ENCODE data around the gene TFCP2L1.

The TFCP2L1 gene

DNA sequence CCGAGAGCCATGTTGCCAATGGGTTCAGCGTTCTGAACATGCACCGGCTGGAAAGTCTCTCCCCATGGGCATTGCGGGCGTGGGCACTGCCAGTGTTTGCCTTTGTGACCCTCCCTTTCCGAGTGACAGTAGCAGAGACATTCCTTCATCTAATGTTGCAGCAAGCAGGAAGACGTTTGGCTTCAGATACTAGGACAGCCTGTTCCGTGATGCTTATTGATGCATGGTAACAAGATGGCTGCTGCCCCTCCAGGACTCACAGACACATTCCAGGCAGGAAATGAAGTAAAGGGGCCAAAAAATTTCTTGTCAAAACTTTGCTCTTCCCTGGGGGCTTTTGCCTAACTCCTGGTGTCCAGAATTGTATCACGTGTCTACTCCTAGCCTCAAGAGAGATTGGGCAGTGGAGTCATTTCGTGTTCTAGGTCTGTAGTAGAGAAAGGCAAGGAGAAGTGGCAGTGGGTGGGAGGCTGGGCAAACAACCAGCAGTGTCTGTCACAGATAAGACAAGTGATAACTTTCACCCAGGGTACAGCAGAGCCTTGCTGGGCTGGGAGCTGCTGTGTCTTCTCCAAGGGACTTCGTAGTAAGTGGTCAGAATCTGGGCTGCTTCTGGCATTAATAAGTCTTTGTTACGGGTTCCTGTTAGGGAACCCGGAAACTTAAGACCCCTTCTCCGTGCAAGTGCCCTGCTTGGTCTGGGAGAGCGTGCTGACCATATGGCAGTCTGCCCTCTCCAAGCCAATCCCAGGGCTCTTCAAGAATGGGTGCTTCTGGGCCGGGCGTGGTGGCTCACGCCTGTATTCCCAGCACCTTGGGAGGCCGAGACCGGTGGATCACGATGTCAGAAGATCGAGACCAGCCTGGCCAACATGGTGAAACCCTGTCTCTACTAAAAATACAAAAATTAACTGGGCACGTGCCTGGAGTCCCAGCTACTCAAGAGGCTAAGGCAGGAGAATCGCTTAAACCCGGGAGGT lies 93.5 kb downstream of the TFCP2L1 start:
- H3K4me1 Mint-ChIP-seq = no peaks in the 10 kb centered on the region
- DNase-seq (ENCODE audit: low spot score in 2 of 2) = no peak
- no peaks in the 10 kb centered on the region for H3K9me3 Mint-ChIP-seq
- H3K27me3 Mint-ChIP-seq = peaks cover 5% of the 10 kb centered on the region
- H3K36me3 Mint-ChIP-seq = no peaks in the 10 kb centered on the region
- ATAC-seq (ENCODE audit: low read depth) = no peak
- no peak overlapping the region for H3K27ac Mint-ChIP-seq
- no peak overlapping the region for H3K4me3 Mint-ChIP-seq

DNA sequence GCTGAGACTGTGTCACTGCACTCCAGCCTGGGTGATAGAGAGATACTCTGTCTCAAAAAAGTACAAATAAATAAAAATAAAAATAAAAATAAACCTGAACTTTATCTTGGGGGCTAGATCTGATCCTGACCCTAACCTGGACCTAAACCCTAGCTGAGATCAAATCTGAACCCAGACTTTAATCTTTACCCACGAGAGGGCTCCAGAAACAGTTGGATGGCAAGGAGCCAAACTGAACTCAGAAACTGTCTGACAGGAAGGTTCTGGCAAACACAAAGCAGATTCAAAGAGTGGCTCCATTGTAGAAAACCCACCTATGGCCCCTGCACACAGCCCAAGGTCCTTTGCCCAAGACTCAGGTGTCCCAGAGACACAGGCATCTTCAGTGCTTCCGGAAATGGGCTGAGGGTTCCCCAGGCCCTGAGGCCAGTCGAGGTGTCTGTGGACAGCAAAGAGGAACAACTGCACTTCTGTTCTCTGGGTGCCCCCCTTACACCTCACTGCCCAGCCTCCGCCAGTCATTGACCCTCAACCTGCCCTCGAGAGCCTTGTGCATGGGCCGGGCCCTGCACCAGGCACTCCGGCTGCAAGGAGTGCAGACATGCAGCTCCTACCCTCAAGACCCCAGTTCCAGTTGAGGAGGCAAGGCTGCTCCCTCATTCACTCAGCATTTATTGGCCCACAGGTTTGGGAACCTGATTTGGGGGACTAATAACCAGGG lies 95.2 kb downstream of the TFCP2L1 start:
- no peaks in the 10 kb centered on the region for H3K36me3 Mint-ChIP-seq
- H3K27me3 Mint-ChIP-seq = peaks cover 5% of the 10 kb centered on the region
- H3K4me3 Mint-ChIP-seq = no peak overlapping the region
- H3K4me1 Mint-ChIP-seq = no peaks in the 10 kb centered on the region
- no peak for DNase-seq (ENCODE audit: low spot score in 2 of 2)
- H3K27ac Mint-ChIP-seq = no peak overlapping the region
- H3K9me3 Mint-ChIP-seq = no peaks in the 10 kb centered on the region
- ATAC-seq (ENCODE audit: low read depth) = no peak

DNA sequence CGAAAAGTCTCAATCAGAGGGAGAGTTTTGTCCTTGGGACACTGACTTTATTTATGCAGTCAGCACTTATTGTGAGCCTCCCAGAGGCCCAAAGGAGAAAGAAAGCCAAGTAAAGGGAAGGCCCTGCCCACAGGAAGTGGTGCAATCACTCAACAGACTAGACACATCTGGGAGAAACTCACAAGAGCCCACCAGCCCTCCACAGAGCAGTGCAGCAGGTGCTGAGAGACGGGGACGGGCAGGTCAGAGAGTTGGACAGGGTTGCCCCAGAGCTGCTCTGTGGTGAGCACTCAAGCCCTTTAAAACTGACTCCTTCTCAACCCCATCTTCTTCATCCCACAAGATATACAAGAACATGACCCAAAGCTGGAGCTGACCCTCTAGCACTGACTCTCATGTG lies 96.0 kb downstream of the TFCP2L1 start:
- Mint-ChIP-seq H3K9me3 (no peaks in the 10 kb centered on the region), H3K4me3 (no peak overlapping the region), H3K36me3 (no peaks in the 10 kb centered on the region), H3K27me3 (peaks cover 5% of the 10 kb centered on the region), H3K4me1 (no peaks in the 10 kb centered on the region), H3K27ac (no peak overlapping the region)
- DNase-seq (ENCODE audit: low spot score in 2 of 2) (no peak), ATAC-seq (ENCODE audit: low read depth) (no peak)

DNA sequence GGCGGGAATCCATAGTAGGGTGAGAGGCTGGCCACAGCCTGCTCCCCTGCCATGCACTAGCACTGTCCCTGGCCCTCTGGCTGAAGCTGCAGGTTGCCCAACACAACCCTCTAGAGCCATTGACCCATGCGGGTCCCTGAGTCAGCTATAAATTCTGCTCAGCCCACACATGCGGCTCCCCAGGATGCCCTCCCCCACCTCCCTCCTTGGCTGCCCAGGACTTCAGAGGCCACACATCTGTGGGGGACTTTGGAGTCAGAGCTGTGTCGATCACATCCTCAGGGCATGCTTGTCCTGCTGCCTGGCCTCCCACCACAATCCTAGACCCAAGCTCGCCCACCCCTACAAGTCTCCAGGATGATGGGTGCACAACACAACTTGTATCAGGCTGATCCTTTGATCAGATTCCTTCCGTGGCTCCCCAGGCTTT lies 97.0 kb downstream of the TFCP2L1 start:
- H3K36me3 Mint-ChIP-seq = no peaks in the 10 kb centered on the region
- H3K4me3 Mint-ChIP-seq = no peak overlapping the region
- H3K9me3 Mint-ChIP-seq = no peaks in the 10 kb centered on the region
- H3K27me3 Mint-ChIP-seq = peaks cover 5% of the 10 kb centered on the region
- no peak for ATAC-seq (ENCODE audit: low read depth)
- H3K27ac Mint-ChIP-seq = no peak overlapping the region
- no peaks in the 10 kb centered on the region for H3K4me1 Mint-ChIP-seq
- DNase-seq (ENCODE audit: low spot score in 2 of 2) = no peak

GRCh38 chr2:121187351-121187981 lies 97.5 kb downstream of the TFCP2L1 start:
- no peak overlapping the region for H3K4me3 Mint-ChIP-seq
- DNase-seq (ENCODE audit: low spot score in 2 of 2) (no peak), ATAC-seq (ENCODE audit: low read depth) (no peak)
- peaks cover 5% of the 10 kb centered on the region for H3K27me3 Mint-ChIP-seq
- H3K9me3 Mint-ChIP-seq = no peaks in the 10 kb centered on the region
- no peak overlapping the region for H3K27ac Mint-ChIP-seq
- H3K4me1 Mint-ChIP-seq = no peaks in the 10 kb centered on the region
- no peaks in the 10 kb centered on the region for H3K36me3 Mint-ChIP-seq

- Mint-ChIP-seq H3K4me3 (no peak overlapping the region), H3K27ac (no peak overlapping the region), H3K4me1 (no peaks in the 10 kb centered on the region), H3K9me3 (no peaks in the 10 kb centered on the region), H3K36me3 (no peaks in the 10 kb centered on the region), H3K27me3 (peaks cover 5% of the 10 kb centered on the region)
- ATAC-seq (ENCODE audit: low read depth) (no peak), DNase-seq (ENCODE audit: low spot score in 2 of 2) (no peak)
Measured at GRCh38 chr2:121186261-121186660, 98.7 kb downstream of the TFCP2L1 start.

DNA sequence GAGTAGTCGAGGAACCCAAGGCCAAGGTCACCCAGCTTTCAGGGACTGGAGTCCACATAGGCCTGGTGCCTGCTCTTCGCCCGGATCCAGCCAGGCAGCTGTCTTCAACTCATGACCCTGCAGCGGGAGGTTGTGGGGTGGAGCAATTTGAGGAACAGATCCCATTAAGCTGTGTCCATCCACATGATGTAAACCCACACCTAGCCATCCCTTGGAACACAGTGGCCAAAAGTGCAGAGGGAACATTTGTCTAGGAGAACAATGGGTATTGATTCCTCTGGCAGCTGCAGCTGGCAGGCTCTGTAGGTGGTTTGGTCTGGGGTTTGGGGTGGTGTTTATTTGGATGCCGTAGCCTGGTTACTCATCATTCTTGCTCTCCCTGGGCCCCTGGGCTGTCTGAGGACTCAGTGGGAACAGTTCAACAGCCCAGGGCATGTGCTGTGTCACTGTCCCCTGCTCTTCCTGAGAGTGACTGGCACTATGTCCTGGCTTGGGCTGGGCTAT lies 99.4 kb downstream of the TFCP2L1 start:
- Mint-ChIP-seq H3K36me3 (no peaks in the 10 kb centered on the region), H3K9me3 (no peaks in the 10 kb centered on the region), H3K4me3 (no peak overlapping the region), H3K4me1 (no peaks in the 10 kb centered on the region), H3K27ac (no peak overlapping the region), H3K27me3 (peaks cover 5% of the 10 kb centered on the region)
- DNase-seq (ENCODE audit: low spot score in 2 of 2) (no peak), ATAC-seq (ENCODE audit: low read depth) (no peak)

GRCh38 chr2:121185111-121185510 lies 99.9 kb downstream of the TFCP2L1 start:
- ATAC-seq (ENCODE audit: low read depth) (no peak), DNase-seq (ENCODE audit: low spot score in 2 of 2) (no peak)
- Mint-ChIP-seq H3K27me3 (peaks cover 5% of the 10 kb centered on the region), H3K4me3 (no peak overlapping the region), H3K4me1 (no peaks in the 10 kb centered on the region), H3K9me3 (no peaks in the 10 kb centered on the region), H3K36me3 (no peaks in the 10 kb centered on the region), H3K27ac (no peak overlapping the region)

DNA sequence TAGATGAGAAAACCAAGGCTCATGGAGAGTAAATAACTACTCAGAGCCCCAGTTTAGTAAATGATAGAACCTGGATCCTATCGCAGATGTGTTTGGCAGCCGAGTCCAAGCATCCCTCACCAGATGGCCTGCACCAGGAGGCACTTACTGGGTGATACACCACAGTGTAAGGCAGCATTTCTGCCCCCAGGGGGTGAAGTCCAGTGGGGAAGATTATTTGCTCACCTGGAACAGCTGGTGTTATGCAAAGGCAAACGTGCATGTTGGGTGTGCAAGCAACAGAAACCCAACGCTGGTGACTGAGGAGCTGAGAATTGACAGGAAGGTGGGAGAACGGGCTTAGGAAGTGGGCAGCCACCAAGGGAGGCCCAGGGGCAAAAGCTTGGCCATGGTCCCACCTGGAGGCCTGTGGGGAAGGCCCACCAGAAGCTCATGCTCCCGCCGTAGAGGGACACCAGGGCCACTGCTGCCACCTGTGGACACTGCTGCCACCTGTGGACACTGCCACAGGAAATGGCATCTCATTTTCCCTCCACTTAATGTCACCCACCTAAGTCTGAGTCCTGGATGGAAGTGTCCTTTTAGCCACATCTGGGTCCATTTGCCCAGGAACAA lies 100.6 kb downstream of the TFCP2L1 start:
- H3K4me1 Mint-ChIP-seq = no peaks in the 10 kb centered on the region
- no peaks in the 10 kb centered on the region for H3K36me3 Mint-ChIP-seq
- peaks cover 5% of the 10 kb centered on the region for H3K27me3 Mint-ChIP-seq
- no peak overlapping the region for H3K27ac Mint-ChIP-seq
- H3K4me3 Mint-ChIP-seq = no peak overlapping the region
- DNase-seq (ENCODE audit: low spot score in 2 of 2) (no peak), ATAC-seq (ENCODE audit: low read depth) (no peak)
- H3K9me3 Mint-ChIP-seq = no peaks in the 10 kb centered on the region

- DNase-seq (ENCODE audit: low spot score in 2 of 2) = no peak
- Mint-ChIP-seq H3K27ac (no peak overlapping the region), H3K4me3 (no peak overlapping the region), H3K9me3 (no peaks in the 10 kb centered on the region), H3K36me3 (no peaks in the 10 kb centered on the region), H3K27me3 (no peaks in the 10 kb centered on the region), H3K4me1 (no peaks in the 10 kb centered on the region)
- ATAC-seq (ENCODE audit: low read depth) = no peak
Measured at GRCh38 chr2:121182520-121182919, 102.5 kb downstream of the TFCP2L1 start.

DNA sequence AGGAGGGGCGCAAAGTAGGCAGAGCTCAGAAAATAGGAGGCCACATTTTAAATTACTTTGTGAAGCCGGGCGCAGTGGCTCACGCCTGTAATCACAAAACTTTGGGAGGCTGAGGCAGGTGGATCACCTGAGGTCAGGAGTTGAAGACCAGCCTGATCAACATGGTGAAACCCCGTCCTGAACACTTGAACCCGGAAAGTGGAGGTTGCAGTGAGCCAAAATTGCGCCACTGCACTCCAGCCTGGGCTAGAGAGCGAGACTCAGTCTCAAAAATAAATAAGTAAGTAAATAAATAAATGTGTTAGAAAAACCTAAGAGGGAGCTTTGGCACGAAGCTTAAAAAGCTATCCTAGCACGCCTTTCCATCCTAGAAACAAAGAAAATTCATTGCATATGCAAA lies 105.5 kb downstream of the TFCP2L1 start:
- no peaks in the 10 kb centered on the region for H3K4me1 Mint-ChIP-seq
- no peak overlapping the region for H3K4me3 Mint-ChIP-seq
- DNase-seq (ENCODE audit: low spot score in 2 of 2) = no peak
- H3K27ac Mint-ChIP-seq = no peak overlapping the region
- ATAC-seq (ENCODE audit: low read depth) = no peak
- H3K27me3 Mint-ChIP-seq = peaks cover 3% of the 10 kb centered on the region
- H3K9me3 Mint-ChIP-seq = no peaks in the 10 kb centered on the region
- H3K36me3 Mint-ChIP-seq = no peaks in the 10 kb centered on the region

DNA sequence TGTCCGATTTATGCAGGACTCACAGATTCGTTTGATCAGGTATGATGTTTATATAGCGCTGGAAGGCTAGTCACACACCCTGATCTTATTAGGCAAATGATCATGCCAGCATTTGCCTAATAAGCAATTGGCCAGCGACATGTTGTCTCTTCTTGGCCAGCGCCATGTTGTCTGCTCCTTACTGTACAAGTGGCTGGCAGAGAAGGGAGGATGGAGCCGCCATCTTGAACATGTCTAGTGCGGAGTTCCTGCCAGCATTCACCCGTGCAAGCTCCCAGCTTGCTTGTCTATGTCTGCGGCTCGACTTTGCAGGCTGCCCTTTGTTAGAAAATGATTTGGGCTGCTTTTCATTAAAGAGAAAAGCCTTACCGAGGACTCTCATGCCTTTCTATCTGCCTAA lies 106.3 kb downstream of the TFCP2L1 start:
- Mint-ChIP-seq H3K9me3 (no peaks in the 10 kb centered on the region), H3K27me3 (peaks cover 4% of the 10 kb centered on the region), H3K36me3 (no peaks in the 10 kb centered on the region), H3K27ac (no peak overlapping the region), H3K4me3 (no peak overlapping the region), H3K4me1 (no peaks in the 10 kb centered on the region)
- DNase-seq (ENCODE audit: low spot score in 2 of 2) (no peak), ATAC-seq (ENCODE audit: low read depth) (no peak)

- ATAC-seq (ENCODE audit: low read depth) (no peak), DNase-seq (ENCODE audit: low spot score in 2 of 2) (no peak)
- Mint-ChIP-seq H3K27me3 (peaks cover 6% of the 10 kb centered on the region), H3K36me3 (no peaks in the 10 kb centered on the region), H3K9me3 (no peaks in the 10 kb centered on the region), H3K4me1 (no peaks in the 10 kb centered on the region), H3K27ac (no peak overlapping the region), H3K4me3 (no peak overlapping the region)
Measured at GRCh38 chr2:121177896-121178295, 107.1 kb downstream of the TFCP2L1 start.

DNA sequence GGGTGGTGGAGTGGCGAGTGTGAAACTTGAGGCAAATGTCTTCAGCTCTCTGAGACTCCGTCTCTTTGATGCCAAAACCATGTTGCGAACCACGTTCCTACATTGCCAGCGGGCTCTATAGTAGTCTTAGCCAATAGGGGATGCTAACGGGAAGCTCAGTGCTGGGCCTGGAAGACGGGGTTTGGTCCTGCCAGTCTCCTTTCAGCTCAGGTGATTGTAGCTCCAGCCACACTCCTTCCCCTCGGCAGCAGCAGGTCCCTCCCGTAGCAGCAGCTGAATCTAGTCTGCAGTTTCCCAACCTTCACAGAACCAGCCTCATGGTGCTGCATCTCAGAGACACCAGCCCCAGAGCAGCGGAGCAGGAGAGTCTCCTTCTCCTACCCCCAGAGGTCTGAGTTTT lies 109.7 kb downstream of the TFCP2L1 start:
- peaks cover 7% of the 10 kb centered on the region for H3K9me3 Mint-ChIP-seq
- H3K27me3 Mint-ChIP-seq = peaks cover 13% of the 10 kb centered on the region
- H3K27ac Mint-ChIP-seq = no peak overlapping the region
- ATAC-seq (ENCODE audit: low read depth) (no peak), DNase-seq (ENCODE audit: low spot score in 2 of 2) (no peak)
- H3K36me3 Mint-ChIP-seq = no peaks in the 10 kb centered on the region
- H3K4me3 Mint-ChIP-seq = no peak overlapping the region
- H3K4me1 Mint-ChIP-seq = no peaks in the 10 kb centered on the region

All from memory B cell (primary cell).